GM23338 (cell line): ENCODE data around the gene SLC6A12. TPM values are rescaled to one million over a fixed set of nuclear protein-coding genes. Genes with fewer than 3 reads are reported as not detected.

Experiments used
- ATAC-seq: fragments of 200-7000 bp; cut with Tn5 transposase; 3 replicates; pipeline ENCODE4 v1.9.1; 2020
- DNase-seq: peaks from one replicate; pipeline ENCODE4 v3.0.0-alpha.2; 2015; ENCODE audit warnings: low spot score
- H2AFZ ChIP-seq: fragments of 200-600 bp; sonication (generic); 2 replicates; pipeline ENCODE4 v1.8.0; 2016; ENCODE audit warnings: antibody characterized with exemption, mild to moderate bottlenecking, moderate library complexity
- H3F3A ChIP-seq: fragments of 200-600 bp; sonication (generic); replicated peaks from 2 replicates; pipeline ENCODE4 v1.8.0; 2017; ENCODE audit warnings: antibody characterized with exemption, mixed run types, low read depth
- H3K27ac ChIP-seq: fragments of 200-600 bp; sonication (generic); 2 replicates; pipeline ENCODE4 v1.6.1; 2016; ENCODE audit warnings: low read depth
- H3K27me3 ChIP-seq: fragments of 200-600 bp; sonication (generic); 2 replicates; pipeline ENCODE4 v1.8.0; 2016; ENCODE audit warnings: mild to moderate bottlenecking, mixed run types, moderate library complexity; ENCODE audit not compliant: insufficient read depth
- H3K36me3 ChIP-seq: fragments of 200-600 bp; sonication (generic); 2 replicates; pipeline ENCODE4 v1.8.0; 2016; ENCODE audit warnings: mild to moderate bottlenecking; ENCODE audit not compliant: insufficient read depth
- H3K4me1 ChIP-seq: fragments of 200-600 bp; sonication (generic); 2 replicates; pipeline ENCODE4 v1.8.0; 2016; ENCODE audit warnings: mild to moderate bottlenecking, moderate library complexity; ENCODE audit not compliant: insufficient read depth
- H3K4me2 ChIP-seq: fragments of 200-600 bp; sonication (generic); 2 replicates; pipeline ENCODE4 v1.7.1; 2017; ENCODE audit warnings: mixed run types
- H3K4me3 ChIP-seq: fragments of 200-600 bp; sonication (generic); 2 replicates; pipeline ENCODE4 v1.6.1; 2016; ENCODE audit warnings: mixed run types
- H3K79me2 ChIP-seq: fragments of 200-600 bp; sonication (generic); replicated peaks from 2 replicates; pipeline ENCODE4 v1.8.0; 2017; ENCODE audit warnings: mild to moderate bottlenecking; ENCODE audit not compliant: insufficient read depth
- H3K9me2 ChIP-seq: fragments of 200-600 bp; sonication (generic); 2 replicates; pipeline ENCODE4 v1.8.0; 2017; ENCODE audit not compliant: insufficient read depth
- H4K20me1 ChIP-seq: fragments of 200-600 bp; sonication (generic); replicated peaks from 2 replicates; pipeline ENCODE4 v1.8.0; 2017; ENCODE audit warnings: mild to moderate bottlenecking; ENCODE audit not compliant: insufficient read depth
- H3K27ac Mint-ChIP-seq: 2 replicates; pipeline ENCODE4 v1.8.0; 2020; ENCODE audit warnings: inconsistent platforms, mild to moderate bottlenecking, moderate library complexity, mixed read lengths
- H3K27me3 Mint-ChIP-seq: 3 replicates; pipeline ENCODE4 v1.8.0; 2022; ENCODE audit warnings: low read depth, mild to moderate bottlenecking, moderate library complexity, mixed read lengths, inconsistent platforms; ENCODE audit not compliant: insufficient read depth, poor library complexity
- H3K36me3 Mint-ChIP-seq: 3 replicates; pipeline ENCODE4 v1.8.0; 2021; ENCODE audit warnings: low read depth, mild to moderate bottlenecking, inconsistent platforms, moderate library complexity, mixed read lengths
- H3K4me1 Mint-ChIP-seq: 3 replicates; pipeline ENCODE4 v1.8.0; 2020; ENCODE audit warnings: mild to moderate bottlenecking, inconsistent platforms, mixed read lengths
- H3K4me3 Mint-ChIP-seq: 3 replicates; pipeline ENCODE4 v1.8.0; 2021; ENCODE audit warnings: moderate library complexity, mild to moderate bottlenecking, inconsistent platforms, mixed read lengths
- H3K9me3 Mint-ChIP-seq: 3 replicates; pipeline ENCODE4 v1.8.0; 2020; ENCODE audit warnings: moderate library complexity, mild to moderate bottlenecking, inconsistent platforms, mixed read lengths
- CREB1 ChIP-seq: fragments of 250-450 bp; sonication (Bioruptor Pico); IDR thresholded peaks from 2 replicates; pipeline ENCODE4 v1.5.0; 2020; ENCODE audit warnings: low read depth, mild to moderate bottlenecking, moderate library complexity
- EZH2 ChIP-seq: fragments of 200-600 bp; sonication (generic); IDR thresholded peaks from one replicate; pipeline ENCODE4 v1.8.0; 2017; ENCODE audit warnings: antibody characterized with exemption, mild to moderate bottlenecking, low read depth; ENCODE audit not compliant: unreplicated experiment
- JUNB ChIP-seq: IDR thresholded peaks from one replicate; pipeline ENCODE4 v1.6.1; 2016; ENCODE audit warnings: antibody characterized with exemption; ENCODE audit not compliant: unreplicated experiment
- STAT1 ChIP-seq: IDR thresholded peaks from one replicate; pipeline ENCODE4 v1.6.1; 2016; ENCODE audit warnings: antibody characterized with exemption; ENCODE audit not compliant: unreplicated experiment
- ZNF114 ChIP-seq: fragments of 250-450 bp; sonication (Bioruptor Pico); IDR thresholded peaks from 2 replicates; pipeline ENCODE4 v1.5.0; 2020; ENCODE audit warnings: mild to moderate bottlenecking, moderate library complexity
- ZNF462 ChIP-seq: fragments of 250-450 bp; sonication (Bioruptor Pico); IDR thresholded peaks from 2 replicates; pipeline ENCODE4 v1.5.0; 2020; ENCODE audit warnings: mild to moderate bottlenecking, moderate library complexity
- polyA plus RNA-seq: library from polyadenylated mRNA; unstranded; fragments of >200 nt; fragmentation: Nextera tagmentation; extraction: Ambion mirVana; gene quantifications from 2 replicates; pipeline ENCODE4 v1.2.1, GENCODE V29; 2016
- total RNA-seq: library from RNA; depleted of rRNA; stranded (reverse); fragments of >200 nt; shearing (Covaris generic); gene quantifications from 2 replicates; pipeline ENCODE4 v1.2.3, GENCODE V29; 2014
- TF ChIP-seq, protein P1 (sequence below): IDR thresholded peaks from 2 replicates; pipeline ENCODE4 v1.6.1; 2016; ENCODE audit warnings: antibody characterized with exemption
- TF ChIP-seq, protein P2 (sequence below), 2 experiments: fragments of 200-600 bp in 1 of 2; sonication (generic) in 1 of 2; conservative IDR thresholded peaks; 2 replicates each; pipeline versions ENCODE4 v1.5.1 to v1.6.1; 2016 to 2017; ENCODE audit warnings: antibody characterized with exemption in 2 of 2, low read depth in 2 of 2, mild to moderate bottlenecking in 2 of 2, moderate library complexity in 1 of 2

The SLC6A12 gene
- total and polyA plus RNA-seq, 2 experiments from 2014 or later = 0.56 TPM; not detected in 1

DNA sequence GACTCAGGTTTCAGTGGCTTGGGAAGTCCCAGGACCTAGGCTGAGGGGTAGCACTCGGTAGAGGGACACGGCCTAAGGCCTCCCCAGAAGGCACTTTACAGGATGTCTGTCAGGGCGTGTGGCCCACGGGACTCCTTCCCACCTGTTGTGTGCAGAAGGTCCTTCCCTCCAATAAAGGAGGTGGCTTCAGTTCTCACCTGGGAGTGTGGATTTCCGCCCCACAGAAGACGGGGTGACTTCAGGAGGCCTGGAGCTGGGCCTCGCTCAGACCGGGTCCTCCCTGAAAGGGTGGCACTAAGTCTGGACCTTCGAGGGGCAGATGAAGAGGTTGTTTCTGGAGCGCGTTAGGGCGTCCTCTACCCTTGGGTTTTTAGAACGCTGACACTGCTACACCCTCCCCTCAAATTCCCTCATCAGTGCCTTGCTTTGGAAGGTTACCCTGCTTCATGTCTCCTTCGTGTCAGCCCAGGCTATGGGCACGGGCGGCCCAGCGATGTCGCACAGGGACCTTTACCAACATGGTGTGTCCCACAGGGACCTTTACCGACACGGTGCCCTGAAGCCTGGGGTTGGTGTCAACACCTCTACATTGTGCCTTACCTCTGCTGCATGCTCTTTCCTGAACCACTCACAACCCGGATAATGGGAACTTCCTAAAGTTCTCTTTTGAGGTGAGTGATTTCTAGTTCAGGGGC is 7.1 kb downstream of the SLC6A12 start:
- Mint-ChIP-seq H3K9me3 (peaks cover 4% of the 10 kb centered on the region; the same call in 1 of the 3 replicates), H3K4me3 (no peak overlapping the region), H3K27me3 (peaks cover 27% of the 10 kb centered on the region), H3K4me1 (peaks cover 18% of the 10 kb centered on the region), H3K27ac (no peak overlapping the region), H3K36me3 (no peaks in the 10 kb centered on the region)
- ATAC-seq (no peak), DNase-seq (no peak)
- Histone ChIP-seq H3K36me3 (no peaks in the 10 kb centered on the region), H2AFZ (no peak overlapping the region), H3K4me3 (no peak overlapping the region), H3K27me3 (peaks cover 49% of the 10 kb centered on the region), H3K9me2 (no peaks in the 10 kb centered on the region), H4K20me1 (no peaks in the 10 kb centered on the region; the same call in 1 of the 2 replicates), H3K4me1 (peaks cover 20% of the 10 kb centered on the region), H3K27ac (no peak overlapping the region), H3F3A (0 out of 2 replicates have a peak, but pooled peaks cover 3% of the 10 kb centered on the region), H3K4me2 (no peak overlapping the region), H3K79me2 (no peaks in the 10 kb centered on the region)
- TF ChIP-seq, protein P1, sequence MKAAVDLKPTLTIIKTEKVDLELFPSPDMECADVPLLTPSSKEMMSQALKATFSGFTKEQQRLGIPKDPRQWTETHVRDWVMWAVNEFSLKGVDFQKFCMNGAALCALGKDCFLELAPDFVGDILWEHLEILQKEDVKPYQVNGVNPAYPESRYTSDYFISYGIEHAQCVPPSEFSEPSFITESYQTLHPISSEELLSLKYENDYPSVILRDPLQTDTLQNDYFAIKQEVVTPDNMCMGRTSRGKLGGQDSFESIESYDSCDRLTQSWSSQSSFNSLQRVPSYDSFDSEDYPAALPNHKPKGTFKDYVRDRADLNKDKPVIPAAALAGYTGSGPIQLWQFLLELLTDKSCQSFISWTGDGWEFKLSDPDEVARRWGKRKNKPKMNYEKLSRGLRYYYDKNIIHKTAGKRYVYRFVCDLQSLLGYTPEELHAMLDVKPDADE = no peak
- no peak for TF ChIP-seq STAT1
- TF ChIP-seq JUNB = no peak
- TF ChIP-seq CREB1 (CRISPR knock-in tag) = no peak
- TF ChIP-seq, protein P2, sequence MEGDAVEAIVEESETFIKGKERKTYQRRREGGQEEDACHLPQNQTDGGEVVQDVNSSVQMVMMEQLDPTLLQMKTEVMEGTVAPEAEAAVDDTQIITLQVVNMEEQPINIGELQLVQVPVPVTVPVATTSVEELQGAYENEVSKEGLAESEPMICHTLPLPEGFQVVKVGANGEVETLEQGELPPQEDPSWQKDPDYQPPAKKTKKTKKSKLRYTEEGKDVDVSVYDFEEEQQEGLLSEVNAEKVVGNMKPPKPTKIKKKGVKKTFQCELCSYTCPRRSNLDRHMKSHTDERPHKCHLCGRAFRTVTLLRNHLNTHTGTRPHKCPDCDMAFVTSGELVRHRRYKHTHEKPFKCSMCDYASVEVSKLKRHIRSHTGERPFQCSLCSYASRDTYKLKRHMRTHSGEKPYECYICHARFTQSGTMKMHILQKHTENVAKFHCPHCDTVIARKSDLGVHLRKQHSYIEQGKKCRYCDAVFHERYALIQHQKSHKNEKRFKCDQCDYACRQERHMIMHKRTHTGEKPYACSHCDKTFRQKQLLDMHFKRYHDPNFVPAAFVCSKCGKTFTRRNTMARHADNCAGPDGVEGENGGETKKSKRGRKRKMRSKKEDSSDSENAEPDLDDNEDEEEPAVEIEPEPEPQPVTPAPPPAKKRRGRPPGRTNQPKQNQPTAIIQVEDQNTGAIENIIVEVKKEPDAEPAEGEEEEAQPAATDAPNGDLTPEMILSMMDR (conservative IDR thresholded peaks at IDR 0.05; ENCODE audit: low read depth in 2 of 2) = no peak
- TF ChIP-seq ZNF114 (CRISPR knock-in tag) = no peak
- TF ChIP-seq EZH2 = no peak
- TF ChIP-seq ZNF462 (CRISPR knock-in tag) = no peak
